Measurements from ENCODE around the gene OSBPL5. TPM values are rescaled to one million over a fixed set of nuclear protein-coding genes. Genes with fewer than 3 reads are reported as not detected.

OSBPL5 gene
- total and polyA plus RNA-seq, 11 donors = 10.1 to 27.7 (median 16.4) TPM

- ATAC-seq (no peak), DNase-seq (no peak)
- TF ChIP-seq POLR2A (IDR thresholded peaks at IDR 0.05) = no peak
- TF ChIP-seq CTCF (IDR thresholded peaks at IDR 0.05) = no peak
- Histone ChIP-seq H3K27me3 (no peaks in the 10 kb centered on the region), H3K27ac (no peak overlapping the region), H3K36me3 (peaks cover 0 to 12% (median 0%) of the 10 kb centered on the region in 9 donors), H3K4me1 (peaks cover 4 to 92% (median 67%) of the 10 kb centered on the region in 12 donors), H3K9me3 (no peaks in the 10 kb centered on the region), H3K4me3 (no peak overlapping the region)
- intact Hi-C loops (cut with DNase I) = no loop called here
- 89 to 94% (median 94%) methylated on average over 14 of the region's 14 CpGs for WGBS, 4 donors
Observed at GRCh38 chr11:3150726-3151125, 14.4 kb downstream of the OSBPL5 start.

DNA sequence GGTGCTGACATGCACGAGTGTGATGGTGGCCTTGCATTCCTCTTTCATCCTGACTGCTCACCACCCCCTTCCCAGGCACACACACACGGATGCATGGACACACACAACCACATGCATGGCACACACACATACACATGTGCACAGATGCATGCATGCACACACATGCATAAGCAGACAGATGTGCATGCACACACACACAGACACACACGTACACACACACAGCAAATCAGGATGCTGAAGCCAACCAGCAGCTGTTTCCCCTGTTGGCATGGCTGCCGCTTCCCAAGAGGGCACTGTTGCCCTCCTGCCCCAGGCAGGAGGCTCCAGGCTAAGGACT, 15.3 kb downstream of the OSBPL5 start:
- TF ChIP-seq POLR2A (IDR thresholded peaks at IDR 0.05) = no peak
- no peak for TF ChIP-seq CTCF (IDR thresholded peaks at IDR 0.05)
- H3K9me3 ChIP-seq = no peaks in the 10 kb centered on the region
- peaks cover 3 to 83% (median 60%) of the 10 kb centered on the region in 12 donors for H3K4me1 ChIP-seq
- H3K36me3 ChIP-seq = peaks cover 0 to 12% (median 0%) of the 10 kb centered on the region in 9 donors
- no peak overlapping the region for H3K4me3 ChIP-seq
- no peaks in the 10 kb centered on the region for H3K27me3 ChIP-seq
- ATAC-seq (no peak), DNase-seq (no peak)
- intact Hi-C loops (cut with DNase I) = loop anchor here in 1 of 10 donors (5.0 kb wide), 1 partner anchor 37 kb away; no protein-coding TSS in a partner anchor
- WGBS, 4 donors = 65 to 87% (median 69%) methylated on average over 4 of the region's 4 CpGs
- H3K27ac ChIP-seq = no peak overlapping the region

- H3K4me1 ChIP-seq = peaks cover 0 to 77% (median 55%) of the 10 kb centered on the region in 12 donors
- ATAC-seq = no peak
- 65 to 72% (median 68%) methylated on average over 18 to 24 of the region's 24 CpGs for WGBS, 4 donors
Observed at GRCh38 chr11:3148990-3149851, 15.9 kb downstream of the OSBPL5 start.

More at GRCh38 chr11:3148990-3149851, 15.9 kb downstream of the OSBPL5 start:
- H3K27ac ChIP-seq = no peak overlapping the region
- no peaks in the 10 kb centered on the region for H3K27me3 ChIP-seq
- DNase-seq = no peak
- no peaks in the 10 kb centered on the region for H3K9me3 ChIP-seq
- no peak overlapping the region for H3K4me3 ChIP-seq
- intact Hi-C loops (cut with DNase I) = loop anchor here in 1 of 10 donors (5.0 kb wide), 1 partner anchor 38 kb away; no protein-coding TSS in a partner anchor
- TF ChIP-seq POLR2A (IDR thresholded peaks at IDR 0.05) (no peak), CTCF (IDR thresholded peaks at IDR 0.05) (no peak)
- peaks cover 0 to 12% (median 0%) of the 10 kb centered on the region in 9 donors for H3K36me3 ChIP-seq

Data from heart left ventricle (tissue), 16 donors.